ENCODE results near the gene HDAC7.
A peak's percentile ranks its signal among the peaks of the same experiment; 100 is the strongest.
"Not testable (repeated sequence)": the region's sequence is repeated elsewhere in the genome, so short reads cannot be mapped to it uniquely, and the experiment has no call there.

HDAC7 gene

GRCh38 chr12:47812797-47813510 lies 6.7 kb downstream of the HDAC7 start:
- DNase-seq (ENCODE audit: low read depth): peak; percentile 89

GRCh38 chr12:47811581-47812484 lies 7.9 kb downstream of the HDAC7 start:
- DNase-seq (ENCODE audit: low read depth): no peak

DNA sequence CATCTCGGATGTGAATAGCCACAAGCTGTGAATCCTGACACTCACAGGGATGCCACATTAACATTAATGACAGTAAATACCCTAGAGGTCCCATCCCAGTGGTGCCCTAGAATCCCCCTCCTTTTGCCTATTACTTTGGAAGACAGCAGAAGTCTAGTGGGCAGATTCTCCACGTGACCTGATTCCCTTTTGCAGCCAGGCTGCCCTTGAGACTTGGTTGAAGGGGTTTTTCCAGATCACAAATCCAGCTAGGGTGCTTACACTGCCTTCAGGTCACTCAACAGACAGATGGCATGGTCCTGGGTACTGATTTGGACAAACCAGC lies 8.7 kb downstream of the HDAC7 start:
- no peak for DNase-seq (ENCODE audit: low read depth)

DNA sequence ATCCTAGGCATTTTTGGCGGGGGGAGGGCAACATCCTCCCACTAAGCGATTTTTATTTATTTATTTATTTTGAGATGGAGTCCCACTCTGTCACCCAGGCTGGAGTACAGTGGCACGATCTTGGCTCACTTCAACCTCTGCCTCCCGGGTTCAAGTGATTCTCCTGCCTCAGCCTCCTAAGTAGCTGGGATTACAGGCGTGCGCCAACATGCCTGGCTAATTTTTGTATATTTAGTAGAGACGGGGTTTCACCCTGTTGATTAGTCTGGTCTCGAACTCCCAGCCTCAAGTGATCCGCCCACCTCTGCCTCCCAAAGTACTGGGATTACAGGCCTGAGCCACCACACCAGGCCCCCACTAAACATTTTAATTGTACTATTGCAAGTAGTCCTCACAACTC lies 10.2 kb downstream of the HDAC7 start:
- DNase-seq (ENCODE audit: low read depth): not testable (repeated sequence)

- no peak for DNase-seq (ENCODE audit: low read depth)
Measured at GRCh38 chr12:47808574-47809365, 10.9 kb downstream of the HDAC7 start.

DNA sequence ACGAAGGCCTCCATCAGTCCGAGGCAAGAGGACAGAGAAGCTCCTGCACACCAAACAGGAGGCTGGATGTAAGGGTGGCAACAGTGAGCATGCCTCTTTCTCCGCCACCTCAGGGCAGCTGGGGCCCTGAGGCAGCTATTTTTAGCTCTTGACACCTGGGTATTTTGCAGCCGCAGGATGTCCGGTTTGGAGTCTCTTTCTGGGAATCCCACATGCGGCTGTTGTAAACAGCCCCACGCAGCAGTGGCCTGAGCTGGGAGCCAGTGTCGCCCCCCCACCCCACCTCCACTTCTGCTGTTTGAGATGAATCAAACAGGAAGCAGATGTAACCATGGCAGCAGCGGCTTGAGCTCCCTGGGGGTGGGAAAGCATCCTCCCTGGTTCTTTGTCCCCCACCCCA lies 11.7 kb downstream of the HDAC7 start:
- peak; percentile 78 for DNase-seq (ENCODE audit: low read depth)

- no peak for DNase-seq (ENCODE audit: low read depth)
Measured at GRCh38 chr12:47807338-47807737, 12.4 kb downstream of the HDAC7 start.

DNA sequence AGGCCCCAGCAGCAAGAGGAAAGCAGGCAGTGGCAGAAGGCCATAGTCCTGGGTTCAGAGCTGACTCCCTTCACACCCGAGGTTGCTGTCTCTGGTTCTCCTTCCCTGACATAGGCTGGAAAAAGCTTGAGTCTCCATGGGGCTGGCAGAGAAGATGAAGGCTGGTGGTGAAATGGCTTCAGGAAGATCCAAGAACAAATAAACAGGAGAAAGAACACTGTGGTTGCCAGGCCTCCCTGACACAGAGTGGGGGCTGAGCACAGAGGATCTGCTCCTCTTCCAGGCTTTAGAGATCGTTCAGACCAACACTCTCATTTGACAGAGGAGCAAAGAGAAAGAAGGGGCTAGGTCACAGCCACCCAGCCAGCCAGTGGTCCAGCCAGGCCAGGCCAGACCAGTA lies 14.3 kb downstream of the HDAC7 start:
- DNase-seq (ENCODE audit: low read depth): no peak

- no peak for DNase-seq (ENCODE audit: low read depth)
Measured at GRCh38 chr12:47804171-47804570, 15.5 kb downstream of the HDAC7 start.

- no peak for DNase-seq (ENCODE audit: low read depth)
Measured at GRCh38 chr12:47803191-47803875, 16.4 kb downstream of the HDAC7 start.

DNA sequence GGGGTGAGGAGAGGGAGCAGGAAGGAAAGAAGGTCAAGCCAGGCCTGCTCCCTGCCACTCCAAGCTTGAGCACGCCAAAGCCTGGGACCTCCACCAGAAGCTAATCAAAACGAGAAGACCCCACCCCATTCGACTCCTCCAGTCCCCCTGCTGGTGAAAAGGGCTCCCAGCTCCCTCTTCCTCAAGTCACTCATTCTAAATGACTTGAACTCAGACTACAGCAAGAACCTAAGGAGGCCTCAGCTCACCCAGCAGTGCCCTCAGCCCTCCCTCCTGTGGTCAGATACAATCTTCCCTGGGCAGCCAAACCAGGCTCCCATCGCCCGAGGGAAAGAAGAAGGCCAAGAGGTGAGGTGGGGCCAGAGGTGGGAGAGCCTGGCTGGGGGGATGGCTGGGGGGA lies 17.4 kb downstream of the HDAC7 start:
- no peak for DNase-seq (ENCODE audit: low read depth)

- DNase-seq (ENCODE audit: low read depth): no peak
Measured at GRCh38 chr12:47801904-47802246, 17.8 kb downstream of the HDAC7 start.

DNA sequence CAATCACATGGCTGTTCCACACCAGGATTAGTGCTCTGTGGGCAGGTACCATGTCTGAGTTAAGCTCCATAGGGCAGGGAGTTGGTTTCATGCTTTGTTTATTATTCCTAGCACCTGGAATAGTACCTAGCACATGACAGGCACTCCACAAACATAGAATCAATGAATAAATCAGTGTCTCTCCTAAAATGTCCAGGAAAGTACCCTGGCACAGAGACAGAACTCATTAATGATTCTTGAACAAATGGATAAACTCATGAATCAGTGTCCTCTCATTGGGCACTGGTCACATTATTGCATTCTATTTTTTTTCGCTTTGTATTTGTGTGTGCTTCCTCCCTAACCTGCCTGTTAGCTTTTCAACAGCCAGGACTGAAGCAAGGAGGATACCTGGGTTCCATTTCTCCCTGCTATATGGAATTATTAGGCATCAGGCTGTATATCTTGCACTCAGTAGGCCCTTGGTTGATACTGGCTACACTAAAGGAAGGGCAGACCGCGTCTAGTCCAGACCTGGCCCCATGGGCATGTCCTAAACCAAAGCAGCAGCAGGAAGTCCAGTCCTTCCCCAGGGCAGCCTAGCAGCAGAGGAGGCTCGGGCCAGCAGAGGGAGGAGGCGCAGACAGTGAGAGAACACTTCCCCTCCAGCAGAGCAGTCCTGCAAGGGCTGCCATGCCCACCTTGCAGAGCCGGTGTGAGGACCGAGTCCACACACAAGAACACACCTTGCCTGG lies 18.4 kb downstream of the HDAC7 start:
- DNase-seq (ENCODE audit: low read depth): no peak

GRCh38 chr12:47800582-47800981 lies 19.1 kb downstream of the HDAC7 start:
- DNase-seq (ENCODE audit: low read depth): no peak

DNA sequence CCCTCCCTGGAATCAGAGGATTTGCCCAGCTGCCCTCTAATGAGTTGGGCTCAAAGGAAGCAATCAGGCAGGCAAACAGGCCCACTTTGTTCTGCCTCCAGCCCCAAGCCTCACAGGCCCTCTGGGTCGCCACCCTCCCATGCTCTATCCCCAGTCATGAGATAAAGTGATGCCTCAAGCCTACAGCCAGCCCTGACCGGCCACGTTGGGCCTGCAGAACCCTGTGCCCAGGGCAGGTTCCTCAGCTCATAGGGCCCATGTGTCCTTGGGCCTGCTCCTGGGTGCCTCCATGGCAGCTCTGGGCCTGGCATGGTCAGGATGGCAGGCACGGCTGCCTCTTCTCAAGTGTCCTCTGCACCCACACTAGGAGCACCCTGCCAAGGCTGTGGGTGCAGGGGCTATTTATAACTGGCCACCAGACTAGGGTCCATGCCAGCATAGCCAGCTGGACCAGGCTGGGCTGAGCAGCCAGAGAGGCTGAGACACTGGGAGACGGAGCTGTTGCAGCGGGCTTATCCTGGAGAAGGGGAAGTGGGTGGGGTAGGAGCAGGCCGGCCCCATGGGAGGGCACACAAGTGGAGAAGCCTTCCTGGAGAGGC lies 20.2 kb downstream of the HDAC7 start:
- DNase-seq (ENCODE audit: low read depth): no peak

DNA sequence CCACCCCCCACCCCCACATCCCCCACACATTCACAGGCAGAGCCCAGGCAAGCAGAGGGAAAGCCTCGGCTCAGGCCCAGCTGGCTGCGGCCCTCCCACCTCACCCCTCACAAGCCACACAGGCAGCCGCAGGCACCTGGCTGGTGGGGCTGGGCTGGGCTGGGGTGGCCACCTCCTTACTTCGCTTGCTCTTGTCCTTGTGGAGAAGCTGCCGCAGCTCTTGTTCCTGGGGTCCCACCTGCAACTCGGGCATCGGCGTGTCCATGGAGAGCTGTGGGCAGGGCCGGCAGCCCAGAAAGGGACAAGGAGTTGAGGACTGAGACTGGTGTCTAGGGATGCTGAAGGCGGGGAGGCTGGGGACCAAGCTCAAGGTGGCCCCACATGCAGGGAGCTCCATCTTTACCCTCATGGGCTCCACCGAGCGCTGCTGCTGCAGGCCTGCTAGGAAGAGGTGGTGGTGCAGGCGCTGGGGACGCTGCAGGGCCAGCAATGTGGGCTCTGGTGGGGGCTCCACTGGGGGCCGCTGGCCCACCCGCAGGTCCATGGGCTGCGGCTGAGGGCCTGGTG lies 21.2 kb downstream of the HDAC7 start:
- DNase-seq (ENCODE audit: low read depth): no peak

- no peak for DNase-seq (ENCODE audit: low read depth)
Measured at GRCh38 chr12:47797441-47797840, 22.3 kb downstream of the HDAC7 start.

- DNase-seq (ENCODE audit: low read depth): no peak
Measured at GRCh38 chr12:47795814-47796411, 23.8 kb downstream of the HDAC7 start.

DNA sequence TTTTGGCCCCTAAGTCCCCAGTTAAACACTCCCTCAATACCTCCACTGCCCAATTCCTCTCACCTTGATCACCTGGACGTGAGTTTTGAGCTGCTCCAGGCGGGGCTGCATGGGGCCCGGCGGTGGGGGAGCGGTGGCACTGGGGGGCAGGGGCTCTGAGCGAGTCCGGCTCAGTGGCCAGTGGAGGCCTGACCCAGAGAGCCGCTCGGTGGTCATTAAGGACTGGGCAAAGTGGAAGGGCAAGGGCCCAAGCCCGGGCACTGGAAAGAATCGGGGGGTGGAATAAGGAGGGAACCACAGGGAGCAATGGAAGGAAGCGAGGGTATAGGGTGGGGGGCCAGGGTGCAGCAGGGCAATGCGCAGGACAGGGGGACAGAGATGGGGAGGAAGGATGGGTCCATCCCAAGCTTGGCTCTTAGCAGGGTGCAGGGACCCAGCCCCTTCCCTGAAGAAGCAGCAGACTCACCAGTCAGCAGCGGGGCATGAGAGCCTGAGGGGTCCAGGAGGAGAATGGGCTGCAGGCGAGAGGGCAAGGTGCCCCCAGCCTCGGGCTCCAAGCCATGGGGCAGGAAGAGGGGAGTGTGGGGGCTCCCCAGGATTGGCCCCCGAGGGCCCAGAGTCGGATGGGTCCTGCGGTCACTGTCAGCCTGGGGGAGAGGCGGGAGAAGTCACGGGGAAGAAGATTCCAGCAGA lies 24.4 kb downstream of the HDAC7 start:
- DNase-seq (ENCODE audit: low read depth): no peak

DNA sequence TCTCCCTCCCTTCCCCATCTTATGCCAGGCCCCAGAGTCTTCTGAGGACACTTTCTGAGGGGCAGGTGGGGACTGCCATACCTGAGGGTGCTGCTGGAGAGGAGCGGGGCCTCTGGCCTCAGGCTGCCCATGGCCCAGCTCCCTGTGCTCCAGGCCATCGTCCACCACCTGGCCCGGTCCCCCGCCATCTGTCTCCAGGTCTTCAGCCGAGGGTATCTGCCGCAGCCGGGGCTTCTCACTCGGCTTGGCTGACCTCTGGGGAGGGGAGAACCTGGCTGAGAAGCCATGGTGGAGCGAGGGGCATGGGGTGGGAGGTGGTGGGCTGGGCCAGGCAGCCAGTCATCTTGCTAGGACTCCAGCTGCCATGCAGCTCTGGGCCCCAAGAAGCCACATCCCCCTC lies 25.0 kb downstream of the HDAC7 start:
- DNase-seq (ENCODE audit: low read depth): no peak

Measured in stimulated activated CD8-positive, alpha-beta memory T cell treated with anti-CD3 and anti-CD28 coated beads, Interleukin-4, amount 100 ng/mL, for 24 hours (primary cell).